IPS DF 6.9 (cell line): ENCODE measurements around the gene FAM90A1.
"Not testable (repeated sequence)": the region's sequence is repeated elsewhere in the genome, so short reads cannot be mapped to it uniquely, and the experiment has no call there.

ENCODE experiments used
- DNase-seq: peaks from one replicate; pipeline ENCODE4 v3.0.0-alpha.2; 2013; ENCODE audit warnings: low read depth, low spot score
- H3K27ac ChIP-seq: one replicate; pipeline ENCODE4 v1.5.1; 2013; ENCODE audit warnings: low read length, control low read depth
- H3K27me3 ChIP-seq: 2 replicates; pipeline ENCODE4 v1.6.1; 2013; ENCODE audit warnings: mild to moderate bottlenecking, low read length; ENCODE audit not compliant: control insufficient read depth, insufficient read depth
- H3K36me3 ChIP-seq: 2 replicates; pipeline ENCODE4 v1.6.1; 2013; ENCODE audit warnings: low read length; ENCODE audit not compliant: control insufficient read depth, insufficient read depth
- H3K4me1 ChIP-seq: 2 replicates; pipeline ENCODE4 v1.6.1; 2013; ENCODE audit warnings: low read length; ENCODE audit not compliant: control insufficient read depth, insufficient read depth
- H3K4me3 ChIP-seq: 2 replicates; pipeline ENCODE4 v1.5.1; 2013; ENCODE audit warnings: mild to moderate bottlenecking, low read length
- H3K9me3 ChIP-seq: 2 replicates; pipeline ENCODE4 v1.6.1; 2013; ENCODE audit warnings: low read length, inconsistent platforms; ENCODE audit not compliant: control insufficient read depth, insufficient read depth
- WGBS: extraction: QIAGEN DNeasy Blood & Tissue Kit; methylation state at CpG from one replicate; pipeline ENCODE4 v1.1.7; 2013; ENCODE audit warnings: mixed read lengths, missing lambda C conversion rate; ENCODE audit not compliant: insufficient read length, insufficient coverage; 5-methylcytosine and 5-hydroxymethylcytosine counted together

The FAM90A1 gene

DNA sequence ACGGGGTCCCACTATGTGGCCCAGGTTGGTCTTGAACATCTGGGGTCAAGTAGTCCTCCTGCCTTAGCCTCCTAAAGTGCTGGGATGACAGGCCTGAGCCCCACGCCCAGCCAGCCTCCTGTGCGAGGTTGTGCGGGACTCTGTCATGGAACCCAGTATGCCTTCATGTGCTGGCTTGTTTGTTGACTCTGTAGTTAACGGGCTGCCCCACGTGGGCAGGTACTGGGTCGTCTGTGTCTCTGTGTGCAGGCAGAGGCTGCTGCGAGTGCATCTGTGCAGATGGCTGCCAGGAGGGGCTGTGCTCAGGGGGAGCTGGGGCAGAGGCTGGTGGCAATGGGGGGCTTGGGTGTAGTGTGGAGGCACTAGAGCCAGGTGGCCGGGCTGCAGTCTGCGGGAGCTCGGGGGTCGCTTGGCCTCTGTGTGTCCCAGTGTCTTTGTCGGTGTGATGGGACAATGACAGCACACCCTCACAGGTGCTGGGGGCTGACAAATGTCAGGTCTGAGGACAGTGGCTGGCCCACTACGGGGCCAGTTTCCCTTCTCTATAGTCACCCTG lies 6.0 kb upstream of the FAM90A1 start:
- WGBS = no CpG with 5 or more reads among the region's 14 CpGs
- H3K27ac ChIP-seq, H3K9me3 ChIP-seq, H3K4me1 ChIP-seq, DNase-seq, H3K4me3 ChIP-seq, H3K27me3 ChIP-seq, H3K36me3 ChIP-seq: not testable (repeated sequence)

DNA sequence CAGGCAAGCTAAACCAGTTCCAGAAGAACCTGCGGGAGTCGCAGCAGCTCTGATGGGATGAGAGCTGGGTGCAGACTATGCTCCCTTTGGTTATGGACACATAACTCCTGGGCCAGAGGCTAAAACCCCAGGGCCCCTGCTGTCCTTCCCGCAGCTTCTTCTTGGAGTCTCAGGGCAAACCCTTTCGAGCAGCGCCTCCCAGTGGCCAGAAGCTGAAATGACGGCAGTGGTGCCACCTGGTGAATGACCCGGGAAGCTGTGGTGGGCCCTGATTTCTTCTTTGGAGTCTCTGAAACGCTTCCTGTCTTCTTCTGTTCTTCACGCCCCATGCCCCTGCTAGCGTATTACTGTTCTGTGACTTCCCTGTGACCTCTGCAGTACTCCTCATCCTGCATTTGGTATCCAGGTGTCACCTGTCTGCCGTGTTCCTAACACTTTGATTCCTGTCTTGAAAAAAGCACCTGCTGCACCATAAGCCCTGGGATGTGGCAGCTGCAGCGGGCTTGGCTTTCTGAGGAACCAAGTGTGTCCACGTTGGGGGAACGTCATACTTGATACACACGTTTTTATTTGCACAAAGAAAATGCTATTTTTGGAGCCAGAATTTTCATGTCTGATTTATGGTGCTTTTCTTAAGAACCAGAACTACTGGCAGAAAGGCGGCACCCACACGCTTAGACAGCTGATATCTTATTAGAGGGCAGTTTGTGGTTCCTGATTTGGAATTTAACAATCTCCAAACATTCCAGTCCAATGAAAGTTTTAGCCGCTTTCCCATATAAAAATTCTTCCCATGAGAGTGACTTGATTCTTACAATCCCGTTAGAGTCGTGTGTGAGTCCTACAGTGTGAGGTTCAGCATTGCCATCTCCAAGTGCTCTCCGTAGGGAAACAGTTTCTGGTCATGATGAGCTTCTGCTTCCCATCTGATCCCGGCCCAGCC lies 4.5 kb upstream of the FAM90A1 start:
- WGBS = no CpG with 5 or more reads among the region's 22 CpGs
- not testable (repeated sequence) for H3K9me3 ChIP-seq, H3K4me1 ChIP-seq, H3K36me3 ChIP-seq, H3K4me3 ChIP-seq, H3K27ac ChIP-seq, DNase-seq, H3K27me3 ChIP-seq

DNA sequence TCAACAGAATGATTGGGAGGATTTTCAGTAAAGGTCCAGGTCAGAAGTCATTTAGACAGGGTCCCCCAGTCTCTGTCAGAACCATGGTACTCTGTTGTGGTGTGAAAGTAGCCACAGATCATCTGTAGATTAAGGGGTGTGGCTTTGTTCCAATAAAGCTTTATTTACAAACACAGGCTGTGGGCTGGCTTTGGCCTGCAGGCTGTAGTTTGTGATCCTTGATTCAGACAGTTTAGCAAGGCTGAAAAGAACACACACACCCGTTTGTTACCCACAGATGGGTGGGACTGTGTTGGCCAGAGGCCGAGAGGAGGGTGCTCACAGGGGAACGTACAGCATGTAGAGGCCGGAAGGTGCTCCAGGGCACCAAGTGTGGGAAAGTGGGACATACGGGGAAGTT lies 3.6 kb upstream of the FAM90A1 start:
- WGBS = no CpG with 5 or more reads among the region's 5 CpGs
- H3K9me3 ChIP-seq, H3K36me3 ChIP-seq, H3K27ac ChIP-seq, H3K27me3 ChIP-seq, DNase-seq, H3K4me3 ChIP-seq, H3K4me1 ChIP-seq: not testable (repeated sequence)

DNA sequence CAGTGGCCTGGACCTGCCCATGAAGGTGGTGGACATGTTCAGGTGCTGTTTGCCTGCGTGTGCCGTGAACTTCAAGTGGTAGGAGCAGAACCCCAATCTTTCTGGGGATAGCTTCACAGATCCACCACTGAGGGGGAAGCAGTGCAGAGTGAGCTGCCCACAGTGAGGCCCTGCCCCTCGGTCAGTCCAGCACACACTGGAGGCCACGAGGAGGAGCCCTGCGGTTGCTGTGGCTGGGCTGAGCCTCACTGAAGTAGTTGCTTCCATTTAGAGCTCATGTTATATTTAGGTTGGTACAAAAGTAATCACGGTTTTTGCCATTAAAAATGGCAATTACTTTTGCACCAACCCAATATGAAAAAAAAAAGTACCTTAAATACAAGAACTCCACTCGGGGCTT lies 2.1 kb upstream of the FAM90A1 start:
- H3K36me3 ChIP-seq, H3K9me3 ChIP-seq, H3K27ac ChIP-seq, H3K4me1 ChIP-seq, DNase-seq, H3K27me3 ChIP-seq, H3K4me3 ChIP-seq: not testable (repeated sequence)
- no CpG with 5 or more reads among the region's 7 CpGs for WGBS

DNA sequence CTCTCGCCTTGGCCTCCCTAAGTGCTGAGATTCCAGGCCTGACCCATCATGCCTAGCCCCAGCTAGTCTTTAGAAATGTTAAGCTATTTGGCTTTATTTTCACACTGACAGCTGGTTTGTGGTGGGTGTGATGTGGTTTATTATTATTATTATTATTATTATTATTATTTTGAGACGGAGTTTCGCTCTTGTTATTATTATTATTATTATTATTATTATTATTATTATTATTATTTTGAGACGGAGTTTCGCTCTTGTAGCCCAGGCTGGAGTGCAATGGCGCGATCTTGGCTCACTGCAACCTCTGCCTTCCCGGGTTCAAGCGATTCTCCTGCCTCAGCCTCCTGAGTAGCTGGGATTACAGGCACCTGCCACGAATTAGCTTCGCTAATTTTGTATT lies 1.2 kb upstream of the FAM90A1 start:
- H3K9me3 ChIP-seq, H3K27ac ChIP-seq, DNase-seq, H3K4me1 ChIP-seq, H3K4me3 ChIP-seq, H3K36me3 ChIP-seq, H3K27me3 ChIP-seq: not testable (repeated sequence)
- WGBS = no CpG with 5 or more reads among the region's 11 CpGs

DNA sequence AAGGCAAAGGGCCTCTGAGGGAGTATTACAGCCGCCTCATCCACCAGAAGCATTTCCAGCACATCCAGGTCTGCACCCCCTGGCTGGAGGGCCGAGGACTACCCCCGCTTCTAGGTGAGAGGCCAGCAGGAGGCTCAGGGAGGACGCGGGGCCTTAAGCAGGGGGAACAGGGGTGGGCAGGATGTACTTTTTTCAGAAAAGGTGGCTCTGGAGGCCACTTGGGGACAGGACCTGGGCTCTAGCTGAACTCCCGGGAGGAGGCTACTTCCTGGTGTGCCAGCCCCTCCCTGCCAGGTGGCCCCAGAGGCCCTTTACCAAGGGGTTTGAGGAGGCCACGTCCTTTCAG lies 287 bp upstream of the FAM90A1 start:
- no CpG with 5 or more reads among the region's 7 CpGs for WGBS
- H3K9me3 ChIP-seq, DNase-seq, H3K27me3 ChIP-seq, H3K27ac ChIP-seq, H3K4me3 ChIP-seq, H3K4me1 ChIP-seq, H3K36me3 ChIP-seq: not testable (repeated sequence)

DNA sequence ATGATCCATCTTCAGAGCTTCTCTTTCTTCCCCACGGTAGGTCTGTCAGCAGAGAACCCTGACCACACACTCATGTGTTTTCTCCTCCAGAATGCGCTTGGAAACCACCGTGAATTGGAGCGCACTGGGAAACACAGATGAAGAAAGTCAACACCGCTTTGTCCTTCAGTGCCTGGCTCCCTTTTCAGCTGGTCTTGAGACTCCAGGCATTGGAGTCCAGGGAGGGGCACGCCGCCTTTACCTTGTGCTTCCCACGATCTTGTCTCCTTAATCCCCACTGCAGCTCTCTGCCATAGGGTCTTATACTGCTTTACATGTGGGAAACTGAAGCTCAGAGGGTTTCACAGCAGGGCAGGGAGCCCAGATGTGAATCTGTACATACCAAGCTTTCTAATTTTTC lies 1.1 kb downstream of the FAM90A1 start:
- Histone ChIP-seq H3K27ac (no peak overlapping the region), H3K36me3 (no peaks in the 10 kb centered on the region), H3K27me3 (no peaks in the 10 kb centered on the region), H3K4me1 (no peaks in the 10 kb centered on the region), H3K9me3 (no peaks in the 10 kb centered on the region), H3K4me3 (no peak overlapping the region)
- WGBS = no CpG with 5 or more reads among the region's 8 CpGs
- DNase-seq = no peak

DNA sequence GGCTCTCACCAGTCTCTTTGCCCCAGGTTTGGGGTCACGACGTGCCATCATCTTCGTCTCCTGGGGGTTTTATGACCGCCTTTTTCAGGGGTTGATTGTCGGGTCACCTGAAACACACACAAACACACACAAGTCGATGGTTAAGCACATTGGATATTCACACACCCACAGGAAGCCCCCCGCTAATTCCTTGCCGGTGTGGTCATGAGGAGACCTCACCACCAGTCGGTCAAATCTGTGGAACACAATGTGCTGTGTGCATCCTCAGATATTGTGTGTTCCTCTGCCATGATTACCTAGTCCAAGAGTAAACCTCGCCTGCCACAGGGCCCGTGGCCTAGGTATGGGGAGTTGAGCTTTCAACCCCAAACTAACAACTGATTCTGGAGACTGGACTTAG lies 2.6 kb downstream of the FAM90A1 start:
- not testable (repeated sequence) for H3K4me3 ChIP-seq, H3K9me3 ChIP-seq, H3K27me3 ChIP-seq, H3K36me3 ChIP-seq, DNase-seq, H3K27ac ChIP-seq, H3K4me1 ChIP-seq
- WGBS = no CpG with 5 or more reads among the region's 11 CpGs

DNA sequence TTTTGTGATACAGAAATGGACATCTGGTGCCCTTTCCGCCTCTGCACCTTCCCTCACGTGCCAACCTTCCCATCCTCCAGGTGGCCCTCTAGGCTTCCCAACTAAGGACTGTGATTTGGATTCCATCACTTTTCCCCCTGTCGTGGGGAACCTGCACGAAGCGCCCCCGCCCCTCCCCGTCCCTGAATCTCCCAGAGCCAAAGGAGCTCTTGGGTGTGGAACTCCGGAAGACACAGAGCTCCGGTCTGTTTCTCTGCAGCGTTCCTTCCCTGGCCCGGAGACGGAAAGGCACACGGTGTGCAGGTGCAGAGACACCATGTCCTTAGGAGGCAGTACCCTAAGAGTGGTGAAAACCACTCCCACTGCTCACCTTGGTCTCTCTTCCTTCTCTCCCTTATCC lies 3.8 kb downstream of the FAM90A1 start:
- H3K4me3 ChIP-seq, DNase-seq, H3K36me3 ChIP-seq, H3K27me3 ChIP-seq, H3K4me1 ChIP-seq, H3K9me3 ChIP-seq, H3K27ac ChIP-seq: not testable (repeated sequence)
- no CpG with 5 or more reads among the region's 13 CpGs for WGBS

DNA sequence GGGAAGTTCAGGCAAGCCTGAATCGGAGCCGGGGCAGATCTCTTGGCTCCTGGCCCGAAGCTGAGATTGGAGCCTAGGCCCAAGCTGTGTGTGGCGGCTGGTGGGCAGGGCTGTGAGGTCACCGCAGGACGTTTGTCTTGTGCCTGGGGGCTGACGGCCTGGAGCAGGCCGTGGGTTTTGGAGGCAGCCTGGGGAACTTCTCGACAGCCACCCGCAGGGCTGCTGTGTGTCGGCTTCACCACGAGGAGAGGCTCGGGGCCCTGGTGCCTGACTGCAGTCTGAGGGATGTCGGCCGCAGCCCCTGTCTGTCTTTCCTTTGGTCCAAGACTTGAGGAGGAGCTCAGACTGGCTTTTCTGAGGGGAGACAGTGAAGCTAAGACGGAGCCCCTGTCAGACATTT lies 5.1 kb downstream of the FAM90A1 start:
- H3K4me1 ChIP-seq, H3K4me3 ChIP-seq, H3K9me3 ChIP-seq, H3K36me3 ChIP-seq, H3K27me3 ChIP-seq, H3K27ac ChIP-seq, DNase-seq: not testable (repeated sequence)
- no CpG with 5 or more reads among the region's 16 CpGs for WGBS

DNA sequence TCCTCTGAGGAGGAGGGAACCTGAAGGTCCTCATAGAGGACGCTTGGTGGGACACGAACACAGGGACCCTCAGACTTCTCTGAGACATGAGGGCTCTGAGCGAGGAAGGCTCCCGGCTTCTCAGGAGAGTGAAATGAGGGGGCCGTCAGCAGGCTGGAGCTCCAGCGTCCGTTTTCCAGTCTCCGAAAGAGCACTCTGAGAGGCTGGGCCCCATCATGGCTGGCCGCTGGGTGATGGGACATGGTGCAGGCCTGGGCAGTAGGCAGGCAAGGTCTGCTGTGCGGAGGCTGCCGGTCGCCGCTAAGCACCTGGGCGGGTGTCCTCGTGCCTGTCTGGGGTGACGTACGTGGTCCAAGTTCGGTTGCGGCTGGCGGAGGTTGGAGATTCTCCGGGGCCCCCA lies 5.6 kb downstream of the FAM90A1 start:
- DNase-seq, H3K9me3 ChIP-seq, H3K4me3 ChIP-seq, H3K4me1 ChIP-seq, H3K36me3 ChIP-seq, H3K27me3 ChIP-seq, H3K27ac ChIP-seq: not testable (repeated sequence)
- WGBS = no CpG with 5 or more reads among the region's 21 CpGs
